ENCODE measurements around the gene TFB2M.
A peak's percentile ranks its signal among the peaks of the same experiment; 100 is the strongest.
"Not testable (repeated sequence)": the region's sequence is repeated elsewhere in the genome, so short reads cannot be mapped to it uniquely, and the experiment has no call there.

Gene TFB2M, protein sequence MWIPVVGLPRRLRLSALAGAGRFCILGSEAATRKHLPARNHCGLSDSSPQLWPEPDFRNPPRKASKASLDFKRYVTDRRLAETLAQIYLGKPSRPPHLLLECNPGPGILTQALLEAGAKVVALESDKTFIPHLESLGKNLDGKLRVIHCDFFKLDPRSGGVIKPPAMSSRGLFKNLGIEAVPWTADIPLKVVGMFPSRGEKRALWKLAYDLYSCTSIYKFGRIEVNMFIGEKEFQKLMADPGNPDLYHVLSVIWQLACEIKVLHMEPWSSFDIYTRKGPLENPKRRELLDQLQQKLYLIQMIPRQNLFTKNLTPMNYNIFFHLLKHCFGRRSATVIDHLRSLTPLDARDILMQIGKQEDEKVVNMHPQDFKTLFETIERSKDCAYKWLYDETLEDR

GRCh38 chr1:246566128-246566812 is at the start of gene TFB2M, which contains the start of gene CNST:
Gene TFB2M (minus strand): TSS chr1:246566261. CDS start chr1:246566138, 123 bp downstream.
Gene CNST (plus strand): TSS chr1:246566456. CDS start chr1:246591563, 25,107 bp downstream.
- peak; percentile 100 for DNase-seq

- no peak for DNase-seq
Measured at GRCh38 chr1:246613096-246613758, 47.2 kb upstream of the TFB2M start.

- DNase-seq = no peak
Measured at GRCh38 chr1:246609632-246610031, 43.6 kb upstream of the TFB2M start.

GRCh38 chr1:246608616-246609376 is 42.7 kb upstream of the TFB2M start:
- DNase-seq = no peak

GRCh38 chr1:246607462-246607861 is 41.4 kb upstream of the TFB2M start:
- no peak for DNase-seq

GRCh38 chr1:246605231-246605630 is 39.2 kb upstream of the TFB2M start:
- not testable (repeated sequence) for DNase-seq

DNA sequence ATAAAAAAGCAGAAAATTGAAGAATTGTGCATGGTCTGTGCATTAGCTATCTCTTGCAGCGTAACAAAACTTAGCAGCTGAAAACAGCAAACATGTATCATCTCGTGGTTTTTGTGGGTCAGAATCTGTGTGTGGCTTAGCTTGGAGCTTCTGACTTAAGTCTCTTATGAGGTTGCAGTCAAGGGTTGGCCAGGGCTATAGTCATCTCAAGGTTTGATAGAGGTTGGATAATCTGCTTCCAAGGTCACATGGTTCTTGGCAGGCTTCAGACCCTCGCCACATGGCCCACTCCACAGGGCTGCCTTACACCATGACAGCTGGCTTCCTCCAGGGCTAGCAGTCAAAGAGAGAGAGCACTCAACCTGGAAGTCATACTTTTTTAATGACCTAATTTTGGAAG is 36.1 kb upstream of the TFB2M start:
- no peak for DNase-seq

GRCh38 chr1:246600579-246600978 is 34.5 kb upstream of the TFB2M start:
- no peak for DNase-seq

- no peak for DNase-seq
Measured at GRCh38 chr1:246599315-246599714, 33.3 kb upstream of the TFB2M start.

GRCh38 chr1:246597971-246598370 is 31.9 kb upstream of the TFB2M start:
- DNase-seq = no peak

DNA sequence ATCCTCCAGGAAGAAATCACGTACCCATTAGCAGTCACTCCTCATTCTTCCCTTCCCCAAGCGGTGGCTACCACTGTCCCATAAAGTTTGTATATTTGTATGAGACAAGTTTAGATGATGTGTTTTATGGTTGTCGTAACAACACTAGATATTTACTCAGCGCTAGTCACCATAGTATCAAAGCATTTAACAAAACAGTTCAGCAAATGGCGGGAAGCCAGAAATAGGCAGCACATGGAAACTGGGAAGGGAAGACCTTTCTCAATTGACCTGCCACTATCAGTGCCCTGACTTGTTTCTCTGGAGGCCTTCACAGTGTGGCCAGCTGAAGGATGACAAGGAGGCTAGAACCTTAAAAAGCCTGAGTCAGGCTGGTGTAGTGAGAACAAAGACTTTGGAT is 31.3 kb upstream of the TFB2M start:
- no peak for DNase-seq

- DNase-seq = no peak
Measured at GRCh38 chr1:246595146-246595545, 29.1 kb upstream of the TFB2M start.

DNA sequence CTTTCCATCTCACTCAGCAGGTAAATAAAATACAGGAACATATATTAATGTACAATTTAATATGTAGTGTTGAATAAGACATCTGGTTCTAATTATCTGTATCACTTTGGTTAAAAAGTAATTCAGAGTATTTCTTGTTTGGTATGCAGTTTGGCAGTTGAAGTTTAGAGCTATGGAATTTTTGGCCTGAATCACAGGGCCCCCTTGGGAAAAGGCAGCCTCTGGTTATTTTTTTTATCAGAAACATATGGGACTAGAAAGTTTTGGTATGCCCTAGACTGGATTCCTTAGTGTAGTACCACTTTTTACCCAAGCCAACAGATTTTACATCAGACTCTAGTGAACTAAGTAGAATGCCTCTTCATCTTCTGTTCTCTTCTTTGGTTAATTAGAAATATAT is 26.6 kb upstream of the TFB2M start:
- no peak for DNase-seq

DNA sequence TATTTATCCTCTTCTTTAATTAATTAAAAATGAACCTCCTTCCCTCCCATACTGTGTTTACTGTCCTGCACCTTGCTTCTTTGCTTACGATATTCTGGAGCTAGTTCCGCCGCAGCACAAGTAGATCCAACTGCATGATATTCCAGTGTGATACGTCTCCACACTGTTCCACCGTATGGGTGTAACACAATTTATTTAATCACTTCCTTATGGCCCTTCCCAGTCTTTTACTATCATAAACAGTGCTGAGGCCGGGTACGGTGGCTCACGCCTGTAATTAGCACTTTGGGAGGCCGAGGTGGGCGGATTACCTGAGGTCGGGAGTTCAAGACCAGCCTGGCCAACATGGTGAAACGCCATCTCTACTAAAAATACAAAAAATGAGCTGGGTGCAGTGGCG is 25.9 kb upstream of the TFB2M start:
- DNase-seq = no peak

DNA sequence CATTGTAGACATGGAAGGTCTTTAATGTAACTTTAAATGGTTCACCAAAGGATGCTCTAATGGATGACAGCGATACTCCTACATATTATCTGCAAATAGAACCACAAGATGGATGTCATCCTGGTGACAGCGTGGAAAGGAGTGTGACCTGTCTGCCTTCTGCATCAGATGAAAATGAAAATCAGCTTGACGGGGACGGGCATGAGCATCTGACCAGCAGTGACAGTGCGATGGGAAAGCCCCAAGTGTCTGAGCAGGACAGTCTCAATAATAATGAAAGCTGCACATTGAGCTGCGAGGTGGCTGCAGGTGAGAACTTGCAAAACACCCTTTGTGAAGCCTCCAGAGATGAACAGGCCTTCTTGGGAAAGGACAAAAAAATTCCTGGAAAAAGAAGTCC is 25.4 kb upstream of the TFB2M start:
- DNase-seq = no peak

DNA sequence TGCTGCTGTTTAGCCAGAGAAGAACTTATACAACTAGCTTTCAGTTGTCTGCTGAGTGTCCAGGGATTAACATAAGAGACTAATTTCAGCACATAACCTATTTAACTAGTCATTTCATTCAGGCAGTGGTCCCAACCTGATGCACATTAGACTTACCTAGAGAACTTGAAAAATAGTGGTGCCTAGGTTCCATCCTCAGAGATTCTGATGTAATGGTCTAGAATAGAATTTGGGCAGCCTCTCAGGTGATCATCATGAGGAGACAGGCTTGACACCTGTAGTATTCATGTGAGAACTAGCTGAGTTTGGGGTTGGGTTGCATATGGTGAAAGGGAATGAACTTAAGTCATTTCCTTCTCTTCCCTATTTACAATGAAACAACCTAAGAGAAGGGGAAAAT is 25.0 kb upstream of the TFB2M start:
- DNase-seq = no peak

GRCh38 chr1:246589919-246590318 is 23.9 kb upstream of the TFB2M start:
- DNase-seq = not testable (repeated sequence)

GRCh38 chr1:246588159-246588721 is 22.2 kb upstream of the TFB2M start:
- no peak for DNase-seq

DNA sequence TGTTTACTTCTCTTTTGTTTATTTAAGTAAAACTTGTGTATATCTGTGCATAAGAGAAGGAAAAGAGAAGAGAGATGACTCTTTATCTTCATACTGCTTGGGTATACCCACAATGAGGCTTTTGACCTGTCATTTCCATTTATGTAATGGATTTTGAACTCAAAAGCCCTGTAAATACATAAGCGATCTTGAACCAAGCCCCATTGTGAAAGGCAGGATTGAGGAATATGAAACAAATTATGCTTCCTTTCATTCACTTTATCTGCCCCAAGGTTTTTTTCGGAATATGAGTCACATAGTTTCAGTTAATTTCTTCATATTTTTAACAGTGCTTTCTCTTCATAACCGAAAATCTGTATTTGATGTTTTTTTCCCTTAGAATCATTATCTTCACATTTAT is 21.5 kb upstream of the TFB2M start:
- DNase-seq = no peak

- DNase-seq = no peak
Measured at GRCh38 chr1:246587032-246587431, 21.0 kb upstream of the TFB2M start.

- DNase-seq = peak; percentile 10
Measured at GRCh38 chr1:246583448-246584185, 17.6 kb upstream of the TFB2M start.

DNA sequence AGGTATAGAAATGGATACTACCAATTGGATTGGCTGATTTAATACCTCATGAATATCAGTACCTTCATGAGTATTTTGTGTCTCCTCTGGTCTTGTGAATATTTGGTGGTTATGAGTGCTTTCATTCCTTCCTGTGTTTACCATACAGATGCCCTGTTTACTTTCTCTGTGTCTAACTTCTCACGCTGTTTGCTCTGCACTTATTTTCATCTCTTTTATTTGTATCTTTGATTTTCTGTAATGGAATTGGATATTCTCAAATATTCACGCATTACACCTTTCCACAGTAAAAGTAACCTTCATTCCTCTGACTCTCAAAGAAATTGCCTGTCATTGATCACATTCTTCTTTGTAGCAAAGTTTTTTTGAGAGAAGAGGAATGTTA is 17.0 kb upstream of the TFB2M start:
- no peak for DNase-seq
